K562 treated with DMSO at 1 percent for 4 hours (cell line): ENCODE data around the gene IRF2BPL. TPM values are rescaled to one million over a fixed set of nuclear protein-coding genes. Genes with fewer than 3 reads are reported as not detected.

Source experiments
- total RNA-seq: library from RNA; unstranded; fragments of 300-600 nt; gene quantifications from 2 replicates; pipeline ENCODE4 v1.2.3, GENCODE V29; 2022; ENCODE audit not compliant: insufficient read depth

Gene IRF2BPL
- 22.7 and 28.0 TPM in 2 replicates for total RNA-seq

GRCh38 chr14:77028384-77029231 lies at the start of gene IRF2BPL:
TSS of gene IRF2BPL (minus strand) at chr14:77028708. CDS start at chr14:77027792, 916 bp downstream.

Other genes with a start within 250 kb of the IRF2BPL start
- 3.8 and 3.9 TPM in 2 replicates for gene ANGEL1, start 215.8 kb downstream of the IRF2BPL start, total RNA-seq
- not detected in 2 replicates for gene LRRC74A, start 202.3 kb downstream of the IRF2BPL start, total RNA-seq
- 4.6 and 5.6 TPM in 2 replicates for gene CIPC, start 69.5 kb upstream of the IRF2BPL start, total RNA-seq
- not detected in 2 replicates for gene ZDHHC22, start 113.1 kb upstream of the IRF2BPL start, total RNA-seq
- not detected in 2 replicates for gene TMEM63C, start 153.1 kb upstream of the IRF2BPL start, total RNA-seq
- gene NGB, start 242.5 kb upstream of the IRF2BPL start, total RNA-seq, result not detected in 2 replicates